ENCODE measurements around the gene PIK3C2G. TPM values are rescaled to one million over a fixed set of nuclear protein-coding genes. Genes with fewer than 3 reads are reported as not detected.

The PIK3C2G gene
- total RNA-seq, 1 donor from 2014 or later: 0.69 TPM

DNA sequence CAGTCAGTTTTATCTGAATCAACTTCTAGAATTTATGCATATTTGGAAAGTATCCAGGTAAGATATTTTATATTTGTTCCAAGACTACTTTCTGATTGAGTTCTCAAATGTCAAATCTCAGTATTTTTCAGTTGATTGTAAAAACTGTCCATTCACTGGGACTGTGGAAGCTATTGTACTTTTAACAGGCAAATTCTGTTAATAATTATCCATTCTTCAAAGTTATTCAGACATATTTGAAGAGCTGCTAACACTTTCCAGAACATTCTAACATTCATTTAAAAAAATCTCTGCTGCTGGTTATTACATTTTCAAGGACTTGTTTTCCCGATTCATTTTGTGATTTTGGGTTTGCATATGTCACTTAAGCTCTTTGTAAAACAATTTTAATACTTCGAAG, 59.7 kb downstream of the PIK3C2G start:
- H3K4me1 ChIP-seq: no peaks in the 10 kb centered on the region
- H3K27ac ChIP-seq: no peak overlapping the region
- no peaks in the 10 kb centered on the region for H3K9me3 ChIP-seq
- no peak overlapping the region for H3K4me3 ChIP-seq
- intact Hi-C loops (cut with DNase I): no loop called here
- H3K27me3 ChIP-seq: no peaks in the 10 kb centered on the region
- TF ChIP-seq, protein P1, sequence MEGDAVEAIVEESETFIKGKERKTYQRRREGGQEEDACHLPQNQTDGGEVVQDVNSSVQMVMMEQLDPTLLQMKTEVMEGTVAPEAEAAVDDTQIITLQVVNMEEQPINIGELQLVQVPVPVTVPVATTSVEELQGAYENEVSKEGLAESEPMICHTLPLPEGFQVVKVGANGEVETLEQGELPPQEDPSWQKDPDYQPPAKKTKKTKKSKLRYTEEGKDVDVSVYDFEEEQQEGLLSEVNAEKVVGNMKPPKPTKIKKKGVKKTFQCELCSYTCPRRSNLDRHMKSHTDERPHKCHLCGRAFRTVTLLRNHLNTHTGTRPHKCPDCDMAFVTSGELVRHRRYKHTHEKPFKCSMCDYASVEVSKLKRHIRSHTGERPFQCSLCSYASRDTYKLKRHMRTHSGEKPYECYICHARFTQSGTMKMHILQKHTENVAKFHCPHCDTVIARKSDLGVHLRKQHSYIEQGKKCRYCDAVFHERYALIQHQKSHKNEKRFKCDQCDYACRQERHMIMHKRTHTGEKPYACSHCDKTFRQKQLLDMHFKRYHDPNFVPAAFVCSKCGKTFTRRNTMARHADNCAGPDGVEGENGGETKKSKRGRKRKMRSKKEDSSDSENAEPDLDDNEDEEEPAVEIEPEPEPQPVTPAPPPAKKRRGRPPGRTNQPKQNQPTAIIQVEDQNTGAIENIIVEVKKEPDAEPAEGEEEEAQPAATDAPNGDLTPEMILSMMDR (IDR thresholded peaks at IDR 0.05): no peak
- no peak for DNase-seq
- no peaks in the 10 kb centered on the region for H3K36me3 ChIP-seq
- no peak for ATAC-seq

DNA sequence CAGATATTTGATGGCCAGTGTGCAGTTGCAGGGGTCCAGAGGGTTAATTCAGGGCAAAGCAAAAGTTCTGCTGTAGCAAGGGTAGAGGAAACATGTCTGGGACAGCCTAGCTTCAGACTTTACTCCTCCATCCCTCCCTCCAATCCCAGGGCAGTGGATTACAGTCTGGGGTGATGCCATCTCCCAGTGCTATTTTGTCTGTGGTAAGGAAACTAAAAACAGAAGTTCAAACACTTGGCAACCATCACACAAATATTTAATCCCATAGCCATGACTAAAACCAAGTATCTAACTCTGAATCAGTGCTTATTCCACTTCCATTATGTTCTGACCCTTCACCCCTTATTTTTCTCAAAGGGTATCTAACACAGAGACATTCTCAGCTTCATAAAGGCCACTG, 61.8 kb downstream of the PIK3C2G start:
- DNase-seq (no peak), ATAC-seq (no peak)
- H3K27me3 ChIP-seq: no peaks in the 10 kb centered on the region
- intact Hi-C loops (cut with DNase I): no loop called here
- H3K9me3 ChIP-seq: no peaks in the 10 kb centered on the region
- no peak overlapping the region for H3K4me3 ChIP-seq
- H3K27ac ChIP-seq: no peak overlapping the region
- TF ChIP-seq, protein P1 (IDR thresholded peaks at IDR 0.05): no peak
- H3K36me3 ChIP-seq: no peaks in the 10 kb centered on the region
- H3K4me1 ChIP-seq: no peaks in the 10 kb centered on the region

DNA sequence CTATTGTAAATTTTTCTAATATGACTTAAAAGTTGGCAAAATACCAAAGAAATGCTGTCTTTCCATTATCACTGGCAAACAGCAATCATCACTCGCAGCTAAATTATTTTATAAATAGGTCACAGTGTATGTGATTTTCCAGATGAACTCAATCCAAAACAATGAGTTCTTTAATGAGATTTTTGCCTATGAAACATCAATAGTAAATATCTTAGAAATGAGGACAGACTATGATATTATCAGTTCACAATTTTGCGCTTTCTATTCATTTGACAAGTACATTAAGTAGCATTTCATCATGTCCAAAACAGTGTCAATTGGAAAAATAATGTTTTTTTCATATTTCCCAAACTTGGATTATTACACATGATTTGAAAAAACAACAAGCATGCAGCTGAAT, 65.7 kb downstream of the PIK3C2G start:
- no peaks in the 10 kb centered on the region for H3K4me1 ChIP-seq
- H3K4me3 ChIP-seq: no peak overlapping the region
- intact Hi-C loops (cut with DNase I): no loop called here
- H3K27ac ChIP-seq: no peak overlapping the region
- no peak for ATAC-seq
- H3K36me3 ChIP-seq: no peaks in the 10 kb centered on the region
- no peaks in the 10 kb centered on the region for H3K9me3 ChIP-seq
- TF ChIP-seq, protein P1 (IDR thresholded peaks at IDR 0.05): no peak
- DNase-seq: no peak
- H3K27me3 ChIP-seq: no peaks in the 10 kb centered on the region

DNA sequence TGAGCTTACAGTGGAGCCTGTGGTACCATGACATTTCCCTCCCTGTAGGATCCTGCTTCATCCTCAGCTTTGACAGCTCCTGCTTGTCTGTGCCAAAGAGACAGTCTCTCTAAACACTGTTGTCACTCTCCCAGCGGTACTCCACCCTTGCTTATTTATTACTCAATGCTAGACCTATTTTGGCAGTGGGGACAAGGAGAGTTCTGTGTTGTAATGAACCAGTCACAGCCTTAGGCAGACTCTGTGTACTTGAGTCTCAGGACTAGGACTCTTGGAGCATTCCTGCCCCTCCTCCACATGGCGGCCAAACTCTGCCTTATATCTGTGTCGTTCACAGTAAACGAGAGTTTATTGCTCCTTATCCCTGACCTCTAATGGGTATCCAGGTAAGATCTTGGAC, 70.9 kb downstream of the PIK3C2G start:
- TF ChIP-seq, protein P1 (IDR thresholded peaks at IDR 0.05): no peak
- no peaks in the 10 kb centered on the region for H3K27me3 ChIP-seq
- ATAC-seq (peak; percentile 88), DNase-seq (no peak)
- H3K27ac ChIP-seq: no peak overlapping the region
- intact Hi-C loops (cut with DNase I): no loop called here
- no peak overlapping the region for H3K4me3 ChIP-seq
- H3K36me3 ChIP-seq: no peaks in the 10 kb centered on the region
- H3K9me3 ChIP-seq: no peaks in the 10 kb centered on the region
- no peaks in the 10 kb centered on the region for H3K4me1 ChIP-seq

DNA sequence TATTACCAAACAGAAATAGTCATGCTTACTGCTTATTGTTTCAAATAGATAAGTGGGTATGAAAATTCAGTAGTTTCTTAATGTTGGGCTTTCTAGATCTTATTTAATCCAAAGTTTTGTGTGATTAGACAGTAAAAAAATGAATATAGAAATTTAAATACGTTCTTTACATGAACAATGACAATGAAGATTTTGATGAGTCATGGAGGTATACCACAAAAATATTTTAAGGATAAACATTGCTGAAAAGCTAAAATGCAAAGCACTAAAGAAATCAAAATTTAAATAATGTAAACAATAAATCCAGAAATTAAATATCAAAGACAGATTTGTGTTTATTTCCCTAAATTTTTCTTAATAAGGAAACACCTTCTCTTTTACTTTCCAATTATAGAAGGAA, 78.3 kb downstream of the PIK3C2G start:
- ATAC-seq (no peak), DNase-seq (no peak)
- intact Hi-C loops (cut with DNase I): no loop called here
- H3K4me3 ChIP-seq: no peak overlapping the region
- no peaks in the 10 kb centered on the region for H3K9me3 ChIP-seq
- H3K36me3 ChIP-seq: no peaks in the 10 kb centered on the region
- TF ChIP-seq, protein P1 (IDR thresholded peaks at IDR 0.05): no peak
- no peaks in the 10 kb centered on the region for H3K27me3 ChIP-seq
- no peaks in the 10 kb centered on the region for H3K4me1 ChIP-seq
- no peak overlapping the region for H3K27ac ChIP-seq

DNA sequence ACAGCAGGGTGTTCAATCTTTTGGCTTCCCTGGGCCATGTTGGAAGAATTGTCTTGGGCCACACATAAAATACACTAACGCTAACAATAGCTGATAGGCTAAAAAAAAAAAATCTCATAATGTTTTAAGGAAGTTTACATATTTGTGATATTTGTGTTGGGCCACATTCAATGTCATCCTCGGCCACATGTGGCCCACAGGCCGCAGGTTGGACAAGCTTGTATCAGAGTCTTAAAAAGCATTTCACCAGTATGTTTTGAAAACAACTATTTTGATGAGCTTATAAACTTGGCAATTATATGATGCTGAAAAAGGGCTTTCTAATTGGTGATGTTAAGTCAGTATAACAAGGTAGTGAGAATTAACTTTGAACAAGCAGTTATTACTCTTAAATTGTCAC, 78.9 kb downstream of the PIK3C2G start:
- Histone ChIP-seq H3K27ac (no peak overlapping the region), H3K4me3 (no peak overlapping the region), H3K9me3 (no peaks in the 10 kb centered on the region), H3K36me3 (no peaks in the 10 kb centered on the region), H3K4me1 (no peaks in the 10 kb centered on the region), H3K27me3 (no peaks in the 10 kb centered on the region)
- TF ChIP-seq, protein P1 (IDR thresholded peaks at IDR 0.05): no peak
- intact Hi-C loops (cut with DNase I): no loop called here
- ATAC-seq (no peak), DNase-seq (no peak)

All from upper lobe of right lung (tissue), 1 donor.